KOPT-K1 (cell line): ENCODE measurements around the gene NCOA3.

Experiments used
- H3K27ac ChIP-seq: fragments of 200-600 bp; sonication (generic); 2 replicates; pipeline ENCODE4 v1.5.1; 2016; ENCODE audit warnings: antibody characterized with exemption, mild to moderate bottlenecking, low read depth, low read length; ENCODE audit not compliant: poor library complexity, severe bottlenecking
- H3K36me3 ChIP-seq: fragments of 200-600 bp; sonication (generic); 2 replicates; pipeline ENCODE4 v1.5.1; 2017; ENCODE audit warnings: antibody characterized with exemption, mild to moderate bottlenecking, low read length, moderate library complexity; ENCODE audit not compliant: insufficient read depth
- H3K9me3 ChIP-seq: fragments of 200-600 bp; sonication (generic); 2 replicates; pipeline ENCODE4 v1.5.1; 2017; ENCODE audit warnings: antibody characterized with exemption, low read length, mild to moderate bottlenecking; ENCODE audit not compliant: insufficient read depth, poor library complexity, severe bottlenecking

Gene NCOA3

GRCh38 chr20:47620808-47621805 is 119.4 kb downstream of the NCOA3 start:
- Histone ChIP-seq H3K9me3 (no peaks in the 10 kb centered on the region), H3K27ac (no peak overlapping the region)

GRCh38 chr20:47622118-47622665 is 120.5 kb downstream of the NCOA3 start:
- Histone ChIP-seq H3K27ac (no peak overlapping the region), H3K36me3 (peaks cover 15% of the 10 kb centered on the region; the same call in 1 of the 2 replicates), H3K9me3 (no peaks in the 10 kb centered on the region)

More at GRCh38 chr20:47620808-47621805, 119.4 kb downstream of the NCOA3 start:
- peaks cover 9% of the 10 kb centered on the region; the same call in 1 of the 2 replicates for H3K36me3 ChIP-seq

DNA sequence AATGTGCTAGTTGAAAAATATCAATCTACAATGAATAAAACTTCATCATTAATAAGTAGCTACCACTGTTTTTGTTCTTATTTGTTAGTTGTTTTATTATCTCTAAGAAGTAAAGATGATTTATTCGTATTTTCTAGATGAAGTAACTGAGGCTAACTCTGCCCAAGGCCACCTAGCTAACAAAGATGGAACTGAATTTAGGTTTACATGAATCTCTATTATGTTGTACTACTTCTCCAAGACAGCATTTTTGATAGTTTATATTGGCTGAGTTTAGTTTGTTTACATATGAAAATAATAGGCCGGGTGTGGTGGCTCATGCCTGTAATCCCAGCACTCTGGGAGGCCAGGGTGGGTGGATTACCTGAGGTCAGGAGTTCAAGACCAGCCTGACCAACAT is 121.5 kb downstream of the NCOA3 start:
- Histone ChIP-seq H3K9me3 (no peaks in the 10 kb centered on the region), H3K36me3 (peaks cover 23% of the 10 kb centered on the region)

DNA sequence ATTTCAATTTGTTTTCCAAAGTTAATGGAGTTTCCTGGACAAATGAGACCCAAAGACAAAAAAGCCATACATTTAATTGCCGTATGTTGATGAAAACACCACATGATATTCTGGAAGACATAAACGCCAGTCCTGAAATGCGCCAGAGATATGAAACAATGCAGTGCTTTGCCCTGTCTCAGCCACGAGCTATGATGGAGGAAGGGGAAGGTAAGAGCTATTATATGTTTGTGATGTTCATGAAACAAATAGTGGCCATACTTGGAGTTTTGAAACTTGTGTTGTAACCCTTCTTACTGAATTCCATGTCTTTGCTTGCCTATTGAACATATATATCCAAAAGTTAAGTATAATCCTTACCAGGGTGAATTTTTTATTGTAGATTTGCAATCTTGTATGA is 125.9 kb downstream of the NCOA3 start:
- no peak overlapping the region for H3K27ac ChIP-seq
- no peaks in the 10 kb centered on the region for H3K9me3 ChIP-seq
- H3K36me3 ChIP-seq: peaks cover 28% of the 10 kb centered on the region

More for the DNA sequence above, 121.5 kb downstream of the NCOA3 start:
- no peak overlapping the region for H3K27ac ChIP-seq

GRCh38 chr20:47629907-47630306 is 128.2 kb downstream of the NCOA3 start:
- no peak overlapping the region for H3K27ac ChIP-seq
- no peaks in the 10 kb centered on the region for H3K9me3 ChIP-seq
- peaks cover 19% of the 10 kb centered on the region; the same call in 1 of the 2 replicates for H3K36me3 ChIP-seq

DNA sequence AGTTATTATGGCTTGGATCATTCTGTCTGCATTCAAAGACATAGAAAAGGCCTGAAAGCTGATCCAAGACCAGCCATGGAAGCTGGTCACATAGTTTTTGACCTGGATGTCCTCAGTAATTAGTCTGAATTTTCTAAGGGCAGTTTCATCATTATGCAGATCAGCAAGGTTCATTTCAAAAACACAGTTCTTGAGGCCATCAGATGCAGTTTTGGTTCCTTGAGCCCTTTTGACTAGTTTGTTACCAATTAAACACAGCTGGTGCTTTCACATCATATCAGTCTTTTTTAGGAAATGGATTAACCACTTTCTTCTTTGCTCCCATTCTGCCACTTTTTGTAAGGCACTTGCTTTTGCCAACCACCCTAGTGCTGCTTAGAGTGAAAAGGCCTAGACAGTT is 129.4 kb downstream of the NCOA3 start:
- Histone ChIP-seq H3K9me3 (no peaks in the 10 kb centered on the region), H3K36me3 (peaks cover 24% of the 10 kb centered on the region), H3K27ac (no peak overlapping the region)

GRCh38 chr20:47635256-47635655 is 133.6 kb downstream of the NCOA3 start:
- Histone ChIP-seq H3K36me3 (peaks cover 30% of the 10 kb centered on the region), H3K9me3 (no peaks in the 10 kb centered on the region), H3K27ac (no peak overlapping the region)

GRCh38 chr20:47638851-47639250 is 137.2 kb downstream of the NCOA3 start:
- H3K9me3 ChIP-seq: no peaks in the 10 kb centered on the region
- H3K36me3 ChIP-seq: peaks cover 25% of the 10 kb centered on the region

GRCh38 chr20:47642118-47642517 is 140.4 kb downstream of the NCOA3 start:
- no peaks in the 10 kb centered on the region for H3K9me3 ChIP-seq
- H3K36me3 ChIP-seq: peaks cover 26% of the 10 kb centered on the region
- no peak overlapping the region for H3K27ac ChIP-seq

More at GRCh38 chr20:47638851-47639250, 137.2 kb downstream of the NCOA3 start:
- H3K27ac ChIP-seq: no peak overlapping the region

DNA sequence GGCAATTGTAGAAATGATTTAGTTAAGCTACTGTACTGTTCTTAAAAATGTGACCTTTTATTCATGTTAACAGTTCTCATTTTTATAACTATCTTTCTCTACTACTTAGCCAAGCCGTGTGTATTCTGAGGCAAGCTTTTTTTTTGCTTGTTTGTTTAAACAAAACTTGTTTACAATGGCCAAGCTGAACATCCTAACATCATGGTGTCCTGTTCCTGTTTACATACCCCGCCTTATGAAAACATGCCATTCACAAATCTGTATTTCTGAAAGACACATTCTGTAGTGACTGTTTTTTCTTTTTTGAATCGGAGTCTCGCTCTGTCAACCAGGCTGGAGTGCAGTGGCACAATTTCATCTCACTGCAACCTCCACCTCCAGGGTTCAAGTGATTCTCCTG is 140.9 kb downstream of the NCOA3 start:
- Histone ChIP-seq H3K27ac (no peak overlapping the region), H3K9me3 (no peaks in the 10 kb centered on the region), H3K36me3 (peaks cover 29% of the 10 kb centered on the region)

- no peaks in the 10 kb centered on the region for H3K9me3 ChIP-seq
- peaks cover 21% of the 10 kb centered on the region for H3K36me3 ChIP-seq
- H3K27ac ChIP-seq: no peak overlapping the region
These were observed 143.9 kb downstream of the NCOA3 start for GRCh38 chr20:47645632-47646031.

- Histone ChIP-seq H3K9me3 (no peaks in the 10 kb centered on the region), H3K36me3 (peaks cover 41% of the 10 kb centered on the region), H3K27ac (no peak overlapping the region)
These were observed 146.3 kb downstream of the NCOA3 start for GRCh38 chr20:47647994-47648393.

GRCh38 chr20:47648943-47649342 is 147.3 kb downstream of the NCOA3 start:
- Histone ChIP-seq H3K9me3 (no peaks in the 10 kb centered on the region), H3K36me3 (peaks cover 51% of the 10 kb centered on the region), H3K27ac (no peak overlapping the region)

GRCh38 chr20:47652301-47652700 is 150.6 kb downstream of the NCOA3 start:
- H3K36me3 ChIP-seq: peaks cover 44% of the 10 kb centered on the region
- no peaks in the 10 kb centered on the region for H3K9me3 ChIP-seq
- H3K27ac ChIP-seq: no peak overlapping the region

DNA sequence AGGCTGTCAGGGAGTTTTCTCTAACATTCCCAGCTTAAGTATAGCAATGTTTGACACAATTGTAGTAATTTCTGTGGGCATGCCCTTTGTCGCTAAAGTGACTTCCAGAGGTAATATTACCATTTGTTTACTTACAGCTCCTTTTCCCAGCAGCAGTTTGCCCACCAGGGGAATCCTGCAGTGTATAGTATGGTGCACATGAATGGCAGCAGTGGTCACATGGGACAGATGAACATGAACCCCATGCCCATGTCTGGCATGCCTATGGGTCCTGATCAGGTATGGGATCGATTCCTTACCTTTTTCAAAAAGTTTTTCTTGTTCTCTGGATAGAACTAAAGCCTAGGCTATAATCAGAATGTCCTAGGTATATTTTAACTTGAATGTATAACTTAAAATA is 151.1 kb downstream of the NCOA3 start:
- Histone ChIP-seq H3K9me3 (no peaks in the 10 kb centered on the region), H3K27ac (no peak overlapping the region), H3K36me3 (peaks cover 43% of the 10 kb centered on the region)
